HG02870 (cell line): ENCODE measurements around the gene RHBDD1.

ENCODE experiments used
- ATAC-seq: cut with Tn5 transposase; IDR thresholded peaks from one replicate; pipeline ENCODE4 v1.9.1; 2021; ENCODE audit warnings: mild to moderate bottlenecking, moderate library complexity; ENCODE audit not compliant: unreplicated experiment

Gene RHBDD1

GRCh38 chr2:226883296-226883795, 47.5 kb downstream of the RHBDD1 start:
- no peak for ATAC-seq

DNA sequence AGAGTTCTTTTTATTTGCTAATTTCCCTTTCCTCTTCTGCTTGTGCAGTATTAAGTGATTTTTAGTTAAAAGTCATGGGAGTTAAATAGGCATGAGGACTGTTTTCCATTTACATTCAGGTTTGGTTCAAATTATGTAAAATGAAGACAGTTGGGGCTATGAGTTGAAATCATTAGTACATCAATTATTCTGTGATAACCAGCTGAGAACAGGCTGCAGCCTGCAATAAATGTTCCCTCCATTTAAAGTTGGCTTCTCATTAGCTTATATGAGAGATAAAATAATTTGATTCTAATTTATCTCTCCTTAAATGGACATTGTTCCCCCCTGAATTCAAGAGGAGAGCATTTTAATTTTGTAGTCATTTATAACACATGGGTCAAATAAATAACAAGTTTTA, 48.3 kb downstream of the RHBDD1 start:
- no peak for ATAC-seq

GRCh38 chr2:226885769-226886435, 50.0 kb downstream of the RHBDD1 start:
- no peak for ATAC-seq

DNA sequence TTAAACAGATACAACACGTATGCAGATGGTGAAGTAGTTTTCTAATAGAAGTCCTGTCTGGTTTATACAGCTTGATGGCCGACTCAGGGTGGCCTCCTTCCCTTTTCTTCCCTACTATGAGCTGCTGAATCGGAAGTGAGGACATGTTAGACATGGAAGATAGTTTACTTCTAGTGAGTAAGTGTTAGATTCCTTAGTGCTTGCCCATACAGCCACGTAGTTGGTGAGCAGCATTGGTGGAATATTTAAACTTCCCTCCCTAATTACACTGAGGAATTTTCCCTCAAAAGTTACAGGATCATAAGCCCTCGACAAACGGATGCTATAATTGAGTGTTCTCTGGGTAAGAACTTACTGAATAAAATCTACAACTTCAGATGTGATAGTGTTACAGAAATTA, 52.1 kb downstream of the RHBDD1 start:
- no peak for ATAC-seq

- ATAC-seq = no peak
Observed at GRCh38 chr2:226888378-226888965, 52.6 kb downstream of the RHBDD1 start.

DNA sequence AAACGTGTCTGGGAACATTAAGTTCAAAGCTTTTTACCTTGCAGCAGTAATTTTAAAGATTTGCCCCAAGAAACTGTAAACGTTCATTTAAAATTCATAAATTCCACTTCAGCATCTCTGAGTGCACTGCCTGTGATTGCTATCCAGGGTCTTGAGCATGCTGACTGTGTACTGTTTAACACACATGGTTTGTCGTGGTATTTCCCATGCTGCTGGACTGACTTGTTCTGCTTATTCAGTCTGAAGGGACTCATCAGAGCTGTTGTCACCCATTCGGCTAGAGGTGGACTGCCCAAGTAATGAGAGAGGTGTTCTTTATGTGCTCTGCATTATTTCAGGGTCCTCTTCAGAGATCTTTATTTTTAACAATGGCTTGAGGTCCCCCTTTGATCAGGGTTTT, 53.1 kb downstream of the RHBDD1 start:
- no peak for ATAC-seq

DNA sequence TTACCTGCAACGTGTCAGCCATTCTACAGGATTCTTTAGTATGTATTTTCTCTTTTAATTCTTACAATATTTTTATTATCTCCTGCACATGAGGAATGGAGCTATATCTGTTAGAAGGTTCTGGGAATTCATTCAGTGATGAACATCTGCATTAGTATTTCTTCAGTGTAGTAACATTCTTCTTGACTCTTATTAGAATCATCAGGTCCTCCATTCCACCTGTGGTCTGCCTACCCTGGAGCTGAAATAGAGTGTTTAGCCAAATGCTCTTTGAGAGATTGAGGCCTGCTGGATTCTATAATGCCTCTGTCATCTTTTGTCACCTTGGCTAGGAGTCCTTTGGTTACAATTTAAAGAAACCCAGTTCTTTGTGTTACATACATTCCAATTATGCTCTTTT, 54.4 kb downstream of the RHBDD1 start:
- no peak for ATAC-seq

- ATAC-seq = no peak
Observed at GRCh38 chr2:226891780-226892590, 56.1 kb downstream of the RHBDD1 start.

DNA sequence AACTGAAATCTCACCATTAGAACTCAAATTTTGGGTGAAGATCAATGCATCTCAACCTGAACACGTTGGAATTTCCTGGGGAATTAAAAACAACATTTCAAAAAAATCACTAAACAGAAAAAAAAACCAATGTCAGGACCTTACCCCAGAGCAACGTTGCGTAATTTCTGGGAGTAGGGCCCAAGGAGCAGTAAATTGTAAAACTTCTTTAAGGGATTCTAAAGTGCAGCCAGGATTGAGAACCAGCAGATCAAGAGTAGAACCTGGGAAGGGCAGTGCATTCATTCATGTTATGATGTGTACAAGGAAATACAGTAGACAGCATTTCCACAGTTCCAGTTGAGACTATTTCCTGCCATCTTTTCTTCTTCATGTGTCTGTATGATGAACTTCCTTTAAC, 56.9 kb downstream of the RHBDD1 start:
- ATAC-seq = no peak

- no peak for ATAC-seq
Observed at GRCh38 chr2:226893216-226893615, 57.4 kb downstream of the RHBDD1 start.

- no peak for ATAC-seq
Observed at GRCh38 chr2:226894752-226895151, 58.9 kb downstream of the RHBDD1 start.

- ATAC-seq = no peak
Observed at GRCh38 chr2:226895579-226895978, 59.7 kb downstream of the RHBDD1 start.

- ATAC-seq = no peak
Observed at GRCh38 chr2:226898121-226898520, 62.3 kb downstream of the RHBDD1 start.

- no peak for ATAC-seq
Observed at GRCh38 chr2:226898897-226899296, 63.0 kb downstream of the RHBDD1 start.

GRCh38 chr2:226902041-226902966, 66.5 kb downstream of the RHBDD1 start:
- no peak for ATAC-seq

- ATAC-seq = no peak
Observed at GRCh38 chr2:226903179-226903578, 67.3 kb downstream of the RHBDD1 start.

DNA sequence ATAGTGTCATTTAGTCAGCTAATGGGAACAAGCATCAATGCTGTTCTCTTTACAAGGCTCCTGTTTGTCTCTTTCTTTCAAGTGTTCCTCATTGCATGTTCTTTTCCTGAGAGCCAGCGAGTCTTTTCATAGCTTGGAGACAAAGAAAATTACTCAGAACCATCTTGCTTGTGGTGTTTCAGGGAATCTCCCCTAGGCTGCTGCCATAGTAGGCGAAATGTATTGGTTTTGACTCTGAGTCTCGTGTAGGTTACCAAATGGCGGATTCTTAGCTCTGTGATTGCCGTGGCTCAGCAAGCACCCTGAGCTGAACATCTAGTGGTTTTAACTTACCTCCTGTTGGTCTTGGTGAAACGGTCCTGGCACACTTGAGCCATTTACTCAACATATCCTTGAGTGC, 68.7 kb downstream of the RHBDD1 start:
- ATAC-seq = peak; percentile 66

DNA sequence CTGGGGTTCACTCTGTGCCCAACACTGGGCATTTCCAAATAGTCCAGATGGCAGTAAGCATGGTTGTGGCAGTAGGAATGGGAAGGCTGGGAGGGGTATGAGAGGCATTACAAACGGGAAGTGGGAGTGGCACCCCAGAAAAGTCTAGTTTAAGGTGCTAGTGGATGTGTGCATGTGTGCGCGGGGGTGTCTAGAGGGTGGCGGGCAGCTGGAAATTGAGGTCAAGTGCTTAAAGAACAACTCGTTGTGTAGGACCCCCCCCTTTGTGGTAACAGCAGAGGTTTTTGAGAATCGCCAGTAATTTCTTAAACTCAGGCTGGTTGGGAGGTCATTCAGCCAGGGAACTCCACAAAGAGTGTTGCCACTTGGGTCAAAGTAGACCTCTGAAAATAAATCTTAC, 69.9 kb downstream of the RHBDD1 start:
- ATAC-seq = peak; percentile 2

- peak; percentile 49 for ATAC-seq
Observed at GRCh38 chr2:226906163-226906693, 70.4 kb downstream of the RHBDD1 start.

- no peak for ATAC-seq
Observed at GRCh38 chr2:226909126-226909525, 73.3 kb downstream of the RHBDD1 start.

DNA sequence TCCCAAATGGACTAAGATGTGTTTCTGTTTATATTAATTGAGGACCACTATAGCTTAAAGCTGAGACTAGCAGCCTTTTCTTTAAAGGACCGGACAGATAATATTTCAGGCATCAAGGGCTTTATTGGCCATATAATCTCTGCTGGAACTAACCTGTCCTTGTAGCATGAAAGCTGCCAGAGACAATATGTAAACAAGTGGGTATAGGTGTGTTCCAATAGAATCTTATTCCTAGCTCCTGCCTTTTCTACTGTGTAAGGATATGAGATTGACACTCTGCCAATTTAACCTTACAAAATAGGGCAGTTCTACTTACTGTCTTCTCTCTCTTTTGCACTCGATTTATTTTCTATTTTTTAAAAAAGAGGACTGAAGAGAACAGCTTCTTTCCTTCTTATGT, 74.0 kb downstream of the RHBDD1 start:
- no peak for ATAC-seq
